ENCODE measurements around the gene NINJ1.

NINJ1 gene

GRCh38 chr9:93086447-93087224 is 47.4 kb downstream of the NINJ1 start:
- FAIRE-seq = no peak

- FAIRE-seq = no peak
Observed at GRCh38 chr9:93085676-93086075, 48.4 kb downstream of the NINJ1 start.

GRCh38 chr9:93084471-93084881 is 49.6 kb downstream of the NINJ1 start:
- FAIRE-seq = no peak

- FAIRE-seq = no peak
Observed at GRCh38 chr9:93083592-93084470, 50.2 kb downstream of the NINJ1 start.

GRCh38 chr9:93082841-93083411 is 51.1 kb downstream of the NINJ1 start:
- FAIRE-seq = no peak

GRCh38 chr9:93081931-93082330 is 52.1 kb downstream of the NINJ1 start:
- FAIRE-seq = no peak

GRCh38 chr9:93081081-93081529 is 52.9 kb downstream of the NINJ1 start:
- FAIRE-seq = no peak

GRCh38 chr9:93080406-93080805 is 53.6 kb downstream of the NINJ1 start:
- no peak for FAIRE-seq

GRCh38 chr9:93079371-93079770 is 54.7 kb downstream of the NINJ1 start:
- FAIRE-seq = no peak

- no peak for FAIRE-seq
Observed at GRCh38 chr9:93077811-93078210, 56.2 kb downstream of the NINJ1 start.

GRCh38 chr9:93077367-93077766 is 56.7 kb downstream of the NINJ1 start:
- no peak for FAIRE-seq

- FAIRE-seq = no peak
Observed at GRCh38 chr9:93076792-93077128, 57.3 kb downstream of the NINJ1 start.

GRCh38 chr9:93076101-93076791 is 57.8 kb downstream of the NINJ1 start:
- FAIRE-seq = no peak

- no peak for FAIRE-seq
Observed at GRCh38 chr9:93072383-93072795, 61.7 kb downstream of the NINJ1 start.

All from islet of Langerhans (tissue), 1 donor.